WTC11 (cell line): Measurements from ENCODE around the gene SYNPO.

Experiments
- ATF3 ChIP-seq: sonication (generic); formaldehyde crosslinking; conservative IDR thresholded peaks from 2 replicates; pipeline ENCODE4 v1.8.1; 2022; ENCODE audit warnings: mild to moderate bottlenecking, missing genetic modification reagents
- CREM ChIP-seq: sonication (generic); formaldehyde crosslinking; IDR thresholded peaks from 2 replicates; pipeline ENCODE4 v1.8.1; 2022; ENCODE audit warnings: mild to moderate bottlenecking, missing genetic modification reagents, moderate library complexity
- CTCF ChIP-seq: fragments of 200-600 bp; IDR thresholded peaks from 2 replicates; pipeline ENCODE4 v1.8.0; 2022; ENCODE audit warnings: antibody characterized with exemption
- IRF1 ChIP-seq: sonication (generic); formaldehyde crosslinking; IDR thresholded peaks from 2 replicates; pipeline ENCODE4 v1.8.0; 2023; ENCODE audit warnings: missing genetic modification reagents
- MAX ChIP-seq: sonication (generic); formaldehyde crosslinking; IDR thresholded peaks from 2 replicates; pipeline ENCODE4 v1.8.0; 2022; ENCODE audit warnings: mild to moderate bottlenecking, missing genetic modification reagents
- SMAD3 ChIP-seq: sonication (generic); formaldehyde crosslinking; IDR thresholded peaks from 2 replicates; pipeline ENCODE4 v1.8.0; 2022; ENCODE audit warnings: missing genetic modification reagents, mild to moderate bottlenecking, borderline replicate concordance
- ZNF263 ChIP-seq: sonication (generic); formaldehyde crosslinking; IDR thresholded peaks from 2 replicates; pipeline ENCODE4 v1.8.1; 2022; ENCODE audit warnings: low read depth, mild to moderate bottlenecking, moderate library complexity, missing genetic modification reagents

GRCh38 chr5:150596313-150596712 is 44.1 kb upstream of the SYNPO start:
- TF ChIP-seq MAX (CRISPR knock-in tag): no peak
- no peak for TF ChIP-seq IRF1 (CRISPR knock-in tag)
- TF ChIP-seq CTCF: no peak
- no peak for TF ChIP-seq CREM (CRISPR knock-in tag)
- no peak for TF ChIP-seq ATF3 (CRISPR knock-in tag)
- TF ChIP-seq ZNF263: no peak
- no peak for TF ChIP-seq SMAD3 (CRISPR knock-in tag)
